ENCODE data around the gene PALM. TPM values are rescaled to one million over a fixed set of nuclear protein-coding genes. Genes with fewer than 3 reads are reported as not detected.

PALM gene
- total RNA-seq, 1 experiment from 2014 or later: 22.1 TPM

GRCh38 chr19:725461-726089 is 16.8 kb downstream of the PALM start (continued):
- TF ChIP-seq ATF3 (CRISPR knock-in tag; conservative IDR thresholded peaks at IDR 0.05): no peak
- TF ChIP-seq KAT7 (CRISPR knock-in tag; IDR thresholded peaks at IDR 0.05; ENCODE audit: borderline replicate concordance): no peak
- TF ChIP-seq JUN (CRISPR knock-in tag; IDR thresholded peaks at IDR 0.05): no peak
- no peak for TF ChIP-seq NFE2L1 (CRISPR knock-in tag; IDR thresholded peaks at IDR 0.05)
- no peak for TF ChIP-seq OVOL2 (CRISPR knock-in tag; IDR thresholded peaks at IDR 0.05; ENCODE audit: borderline replicate concordance)
- no peak for TF ChIP-seq ZNF532 (CRISPR knock-in tag; IDR thresholded peaks at IDR 0.05; ENCODE audit: borderline replicate concordance)
- TF ChIP-seq IRF2 (CRISPR knock-in tag; IDR thresholded peaks at IDR 0.05; ENCODE audit: borderline replicate concordance, low read depth): no peak
- TF ChIP-seq ZNF317 (CRISPR knock-in tag; IDR thresholded peaks at IDR 0.05; ENCODE audit: borderline replicate concordance, low read depth): no peak
- TF ChIP-seq ARID4B (CRISPR knock-in tag; IDR thresholded peaks at IDR 0.05; ENCODE audit: borderline replicate concordance): no peak

- DNase-seq (ENCODE audit: low spot score): no peak
- ChIA-PET CTCF (interaction anchor here (1.7 kb wide), 1 partner anchor 24 kb away, joined by 3 read pairs; no protein-coding TSS in a partner anchor), POLR2A (no interaction called here)
- Mint-ChIP-seq H3K27me3 (ENCODE audit: low read depth) (no peaks in the 10 kb centered on the region), H3K36me3 (no peaks in the 10 kb centered on the region), H3K4me3 (no peak overlapping the region), H3K27ac (no peak overlapping the region), H3K9me3 (no peaks in the 10 kb centered on the region), H3K4me1 (no peaks in the 10 kb centered on the region)
- ATAC-seq: no peak
- TF ChIP-seq ARID4B (CRISPR knock-in tag; IDR thresholded peaks at IDR 0.05; ENCODE audit: borderline replicate concordance) (no peak), PRRX2 (CRISPR knock-in tag; IDR thresholded peaks at IDR 0.05) (no peak), USF1 (CRISPR knock-in tag; IDR thresholded peaks at IDR 0.05) (no peak), ATF1 (CRISPR knock-in tag; IDR thresholded peaks at IDR 0.05) (no peak), RELA (CRISPR knock-in tag; IDR thresholded peaks at IDR 0.05; ENCODE audit: borderline replicate concordance) (no peak), GABPB1 (CRISPR knock-in tag; IDR thresholded peaks at IDR 0.05) (no peak), SMAD3 (CRISPR knock-in tag; IDR thresholded peaks at IDR 0.05; ENCODE audit: borderline replicate concordance) (no peak), ZMAT4 (CRISPR knock-in tag; IDR thresholded peaks at IDR 0.05) (no peak), MAX (CRISPR knock-in tag; IDR thresholded peaks at IDR 0.05) (no peak), IRF2 (CRISPR knock-in tag; IDR thresholded peaks at IDR 0.05; ENCODE audit: borderline replicate concordance, low read depth) (no peak), ZNF121 (CRISPR knock-in tag; IDR thresholded peaks at IDR 0.05) (no peak), NR2C2 (CRISPR knock-in tag; IDR thresholded peaks at IDR 0.05) (no peak)
Observed at GRCh38 chr19:726993-727956, 18.5 kb downstream of the PALM start.

All from WTC11 (cell line).